NCI-H1105 (cell line): ENCODE results near the gene DNER.
"Not testable (repeated sequence)": the region's sequence is repeated elsewhere in the genome, so short reads cannot be mapped to it uniquely, and the experiment has no call there.

Source experiments
- DNase-seq: peaks from one replicate; lab custom pipeline; 2025; lab: John Stamatoyannopoulos, UW

The DNER gene

GRCh38 chr2:229714736-229715541 is 584 bp upstream of the DNER start:
- peak; percentile 41 for DNase-seq

DNA sequence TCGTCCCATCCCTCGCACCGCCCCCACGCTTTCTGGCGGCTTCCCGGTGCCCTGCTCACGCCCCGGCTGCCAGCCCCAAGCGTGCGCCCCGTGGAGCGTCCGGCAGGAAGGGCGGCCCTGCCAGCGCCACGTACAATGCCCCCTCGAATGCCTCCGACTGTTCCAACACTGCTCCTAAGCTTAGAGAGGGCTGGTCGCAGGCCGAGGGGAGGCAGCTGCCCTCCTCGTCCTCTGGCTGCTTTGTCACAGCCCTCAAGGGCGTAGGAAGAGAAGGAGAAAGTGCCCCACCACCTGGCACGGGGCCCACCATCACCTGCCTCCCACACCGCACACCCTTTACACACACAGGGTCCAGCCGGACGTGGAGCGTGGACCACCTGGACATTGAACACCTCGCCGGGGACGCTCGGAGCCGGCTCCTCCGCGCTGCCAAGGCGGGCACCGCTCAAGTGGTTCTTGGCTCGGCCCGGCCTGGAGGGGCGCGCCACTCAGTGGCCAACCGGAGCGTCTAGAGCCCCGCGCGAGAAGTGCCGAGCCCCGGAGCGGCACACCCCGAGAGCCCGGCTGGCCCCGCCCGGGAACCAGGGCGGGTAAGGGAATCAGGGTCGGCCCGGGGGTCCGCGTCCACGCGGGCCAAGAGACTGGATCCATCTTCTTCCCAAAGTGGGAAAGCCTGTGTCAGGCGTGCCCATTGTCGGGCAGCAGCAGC is 830 bp downstream of the DNER start:
- peak; percentile 76 for DNase-seq

DNA sequence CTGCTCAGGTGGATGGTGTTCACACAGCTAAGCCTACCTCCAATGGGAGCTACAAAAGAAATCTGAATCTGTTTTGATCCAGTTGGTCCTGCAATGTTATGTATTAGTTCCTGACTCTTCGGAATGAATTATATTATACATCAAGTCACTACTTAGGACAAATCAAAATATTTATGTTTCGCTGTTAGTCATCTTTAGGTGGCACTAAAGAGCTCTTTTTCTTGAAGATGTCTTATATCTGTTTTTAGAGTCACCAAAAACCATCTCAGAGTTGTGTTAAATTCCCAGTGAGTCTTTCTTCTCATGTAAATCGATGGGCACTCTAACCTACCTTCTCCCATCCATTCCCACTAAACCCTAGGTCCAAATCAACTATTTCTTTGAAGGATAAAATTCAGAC is 2.2 kb downstream of the DNER start:
- no peak for DNase-seq

- DNase-seq, result no peak
Measured at GRCh38 chr2:229708335-229708734, 6.0 kb downstream of the DNER start.

GRCh38 chr2:229703909-229704630 is 10.3 kb downstream of the DNER start:
- no peak for DNase-seq

DNA sequence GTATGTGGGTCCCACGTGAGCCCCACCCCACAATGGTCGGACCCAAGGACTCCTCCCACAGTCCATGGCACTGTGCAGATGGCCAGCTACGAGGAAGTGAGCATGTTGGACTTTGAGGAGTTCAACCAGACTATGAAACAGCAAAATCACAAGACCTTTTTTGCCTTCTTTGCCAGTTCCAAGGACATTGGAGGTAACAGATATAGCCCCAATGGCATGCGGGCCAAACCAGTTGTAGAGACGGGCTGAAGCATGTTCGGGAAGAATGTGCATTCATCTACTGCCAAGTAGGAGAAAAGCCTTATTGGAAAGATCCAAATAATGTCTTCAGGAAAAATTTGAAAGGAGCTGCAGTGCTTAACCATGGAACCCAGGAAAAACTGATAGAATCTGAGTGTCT is 12.6 kb downstream of the DNER start:
- no peak for DNase-seq

GRCh38 chr2:229701062-229701461 is 13.3 kb downstream of the DNER start:
- DNase-seq, result no peak

- DNase-seq, result no peak
Measured at GRCh38 chr2:229695961-229696360, 18.4 kb downstream of the DNER start.

- not testable (repeated sequence) for DNase-seq
Measured at GRCh38 chr2:229693845-229694244, 20.5 kb downstream of the DNER start.

DNA sequence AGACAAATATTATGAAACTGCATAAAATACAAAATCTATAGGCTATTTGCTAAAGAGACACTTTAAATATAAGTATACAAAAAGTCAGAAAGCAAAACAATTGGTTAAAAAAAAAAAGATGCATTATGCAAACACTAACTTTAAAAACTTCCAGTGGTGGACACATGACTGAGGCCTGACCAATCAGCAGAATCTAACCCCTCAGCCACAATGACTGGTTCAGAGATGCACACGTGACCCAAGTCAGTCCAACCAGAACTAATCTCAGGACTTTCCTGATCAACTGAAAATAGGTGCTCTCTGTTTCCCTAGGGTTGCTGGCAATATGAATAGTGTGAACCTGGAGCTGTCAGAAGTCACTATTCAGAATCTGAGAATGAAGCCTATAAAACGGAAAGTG is 22.7 kb downstream of the DNER start:
- DNase-seq, result no peak

GRCh38 chr2:229689307-229689839 is 25.0 kb downstream of the DNER start:
- DNase-seq, result no peak

DNA sequence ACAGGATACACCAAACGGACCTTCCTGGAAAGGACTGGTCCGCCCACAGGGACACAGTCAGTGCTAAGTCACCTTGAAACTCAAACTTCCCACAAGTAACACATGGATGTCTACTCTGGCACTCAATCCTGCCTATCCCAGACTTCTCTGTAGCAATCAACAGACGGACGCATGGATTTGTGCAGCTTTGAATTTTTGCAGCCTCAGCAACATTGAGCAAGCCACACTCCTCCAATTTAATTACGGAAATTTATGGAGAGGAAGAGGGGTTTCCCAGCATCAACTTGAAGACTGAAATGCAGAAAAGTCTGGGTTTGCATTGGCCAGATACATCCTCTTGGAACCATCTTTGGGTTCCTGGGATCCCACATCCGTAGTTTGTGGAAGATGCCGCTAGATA is 26.2 kb downstream of the DNER start:
- DNase-seq, result no peak

DNA sequence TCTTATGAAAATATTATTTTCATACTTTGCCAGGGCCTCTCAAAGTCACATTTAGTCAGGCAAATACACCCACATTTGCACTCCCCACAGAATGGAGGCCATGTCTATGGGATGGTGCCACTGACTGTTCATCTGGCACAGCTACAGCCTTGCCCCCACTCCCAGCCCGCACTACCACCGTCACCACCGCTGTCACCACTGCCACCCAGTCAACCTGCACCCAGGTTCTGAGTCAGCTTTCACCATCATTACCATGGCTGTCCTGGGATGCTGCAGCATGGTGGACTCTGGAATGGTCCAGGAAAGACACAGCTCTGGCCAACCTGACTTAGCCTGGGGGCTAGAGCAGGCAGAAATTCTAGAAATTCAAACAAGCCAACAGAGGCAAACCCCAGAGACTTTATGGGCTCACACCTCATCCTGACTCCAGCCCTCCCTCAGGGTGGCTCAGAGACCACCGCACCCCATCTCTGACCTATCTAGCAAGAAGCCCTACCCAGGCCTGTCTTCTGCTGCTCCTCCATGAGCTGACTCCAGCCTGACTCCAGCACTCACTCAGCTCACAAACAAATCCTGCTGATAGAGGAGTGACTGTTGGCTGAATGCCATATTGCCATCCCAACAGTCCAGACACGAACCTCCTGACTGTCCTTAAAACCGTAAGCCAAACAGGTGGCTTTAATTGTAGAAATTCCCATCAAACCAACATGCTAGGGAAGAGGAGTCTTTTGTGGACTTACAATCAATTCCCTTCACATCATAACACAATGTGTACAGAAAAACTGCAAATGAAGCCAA is 28.0 kb downstream of the DNER start:
- peak; percentile 69 for DNase-seq

GRCh38 chr2:229684942-229685562 is 29.3 kb downstream of the DNER start:
- DNase-seq, result no peak

- no peak for DNase-seq
Measured at GRCh38 chr2:229679393-229680125, 34.8 kb downstream of the DNER start.

DNA sequence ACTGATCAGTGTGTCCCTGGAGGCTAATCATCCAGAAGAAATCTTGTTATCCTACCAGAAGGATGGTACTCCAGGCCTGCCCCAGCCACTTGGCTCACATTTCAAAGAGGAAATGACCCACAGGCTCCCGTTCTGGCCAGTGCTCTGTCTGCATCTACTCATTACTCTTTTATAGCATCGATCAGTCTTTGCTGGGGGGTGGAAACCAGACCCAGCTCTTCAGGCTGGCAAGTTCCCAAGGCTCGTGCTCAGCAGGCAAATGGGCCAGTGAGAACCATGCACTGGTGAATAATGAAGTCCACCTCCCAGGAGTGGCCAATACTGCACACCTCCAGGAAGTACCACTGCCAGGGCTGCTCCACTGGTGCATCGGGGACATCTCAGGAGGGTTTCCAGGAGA is 38.8 kb downstream of the DNER start:
- no peak for DNase-seq

DNA sequence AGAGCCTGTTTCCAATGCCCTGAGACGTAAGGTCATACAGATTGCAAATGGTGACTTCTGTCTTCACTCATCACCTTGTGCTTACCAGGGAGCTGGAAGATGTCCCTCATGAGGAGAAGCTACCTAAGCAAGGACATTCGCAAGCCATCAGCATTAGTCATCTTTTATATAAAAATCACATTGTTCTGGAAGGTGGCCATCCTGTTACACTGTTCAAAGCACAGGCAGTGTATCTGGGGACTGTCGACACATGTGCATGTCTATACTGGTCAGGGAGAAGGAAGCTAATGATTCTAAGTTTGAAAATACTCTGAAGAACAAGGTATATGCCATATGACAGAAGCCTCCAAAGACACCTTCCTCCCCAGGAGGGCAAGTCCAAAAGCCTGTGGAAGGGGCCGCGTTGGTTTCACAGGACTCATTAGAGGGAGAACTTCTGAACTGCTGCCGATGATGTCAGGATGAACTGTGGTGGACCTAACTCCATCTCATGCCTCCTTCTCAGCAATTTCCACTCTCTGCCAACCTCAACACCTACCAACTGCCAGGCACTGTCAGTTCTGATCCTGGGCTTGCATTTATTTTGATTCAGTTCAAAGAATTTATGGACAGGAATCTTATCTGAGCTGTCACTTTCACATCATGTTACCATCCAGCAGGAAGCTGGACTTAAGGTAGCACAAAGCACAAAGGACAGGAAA is 39.4 kb downstream of the DNER start:
- no peak for DNase-seq

GRCh38 chr2:229673676-229674075 is 40.7 kb downstream of the DNER start:
- DNase-seq, result no peak

DNA sequence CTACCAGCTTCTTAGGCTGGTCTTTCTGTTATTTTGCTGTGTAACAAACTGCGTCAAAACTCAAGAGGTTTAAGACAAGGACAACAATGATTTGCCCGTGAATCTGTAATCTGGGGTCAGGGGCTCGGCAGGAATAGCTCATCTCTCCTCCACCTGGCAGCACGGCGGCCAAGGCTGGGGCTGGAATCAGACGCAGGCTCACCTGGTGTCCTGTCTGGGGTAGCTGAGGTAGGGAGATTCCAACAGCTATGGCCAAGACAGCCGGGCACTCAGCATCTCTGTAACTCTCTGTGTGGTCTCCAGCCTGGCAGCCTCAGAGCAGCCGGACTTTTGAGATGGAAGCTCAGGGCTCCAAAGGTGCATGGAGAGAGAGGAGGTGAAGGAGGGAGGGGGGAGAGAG is 42.3 kb downstream of the DNER start:
- no peak for DNase-seq

DNA sequence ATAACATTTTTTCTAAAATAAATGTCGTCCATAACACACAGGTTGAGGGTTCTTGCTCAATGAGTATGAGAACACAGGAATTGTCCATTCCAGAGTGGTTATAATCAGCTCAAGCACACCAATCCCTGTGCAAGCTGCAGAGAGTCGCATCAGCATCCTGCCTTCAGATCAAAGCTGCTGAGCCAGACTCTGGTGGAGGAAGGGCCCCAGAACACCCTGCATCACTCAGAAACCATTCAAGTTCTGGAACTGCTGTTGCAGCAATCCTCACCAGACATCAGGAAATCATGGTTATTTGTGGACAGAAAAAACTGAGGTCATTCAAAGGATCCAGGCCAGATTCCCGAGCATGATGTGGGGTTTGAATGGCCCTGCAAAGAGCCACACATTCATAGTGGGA is 44.5 kb downstream of the DNER start:
- no peak for DNase-seq
